NCI-H2107 (cell line): ENCODE results near the gene COA5.
"Not testable (repeated sequence)": the region's sequence is repeated elsewhere in the genome, so short reads cannot be mapped to it uniquely, and the experiment has no call there.

ENCODE experiments used
- DNase-seq: peaks from one replicate; lab custom pipeline; 2025; lab: John Stamatoyannopoulos, UW

Gene COA5

GRCh38 chr2:98606431-98606830 is 1.9 kb downstream of the COA5 start:
- DNase-seq: no peak

GRCh38 chr2:98605076-98605475 is 3.2 kb downstream of the COA5 start:
- no peak for DNase-seq

- peak; percentile 65 for DNase-seq
Observed at GRCh38 chr2:98604547-98604946, 3.8 kb downstream of the COA5 start.

- DNase-seq: no peak
Observed at GRCh38 chr2:98601532-98602132, 6.7 kb downstream of the COA5 start.

- no peak for DNase-seq
Observed at GRCh38 chr2:98598781-98599428, 9.4 kb downstream of the COA5 start.

GRCh38 chr2:98594665-98595064 is 13.6 kb downstream of the COA5 start:
- not testable (repeated sequence) for DNase-seq

- DNase-seq: no peak
Observed at GRCh38 chr2:98592565-98592964, 15.7 kb downstream of the COA5 start.

GRCh38 chr2:98589489-98589888 is 18.8 kb downstream of the COA5 start:
- no peak for DNase-seq

- no peak for DNase-seq
Observed at GRCh38 chr2:98588880-98589431, 19.4 kb downstream of the COA5 start.

GRCh38 chr2:98586551-98587140 is 21.7 kb downstream of the COA5 start:
- DNase-seq: no peak

GRCh38 chr2:98585386-98585785 is 22.9 kb downstream of the COA5 start:
- DNase-seq: no peak

GRCh38 chr2:98583816-98584618 is 24.3 kb downstream of the COA5 start:
- DNase-seq: no peak

- DNase-seq: no peak
Observed at GRCh38 chr2:98583276-98583675, 25.0 kb downstream of the COA5 start.

GRCh38 chr2:98582523-98582922 is 25.8 kb downstream of the COA5 start:
- no peak for DNase-seq

- no peak for DNase-seq
Observed at GRCh38 chr2:98580656-98581284, 27.5 kb downstream of the COA5 start.

GRCh38 chr2:98579926-98580325 is 28.4 kb downstream of the COA5 start:
- DNase-seq: no peak

- no peak for DNase-seq
Observed at GRCh38 chr2:98578231-98578630, 30.1 kb downstream of the COA5 start.

GRCh38 chr2:98577313-98577712 is 31.0 kb downstream of the COA5 start:
- no peak for DNase-seq

GRCh38 chr2:98576666-98577312 is 31.5 kb downstream of the COA5 start:
- no peak for DNase-seq

- DNase-seq: no peak
Observed at GRCh38 chr2:98573426-98573825, 34.9 kb downstream of the COA5 start.

GRCh38 chr2:98572676-98573075 is 35.6 kb downstream of the COA5 start:
- no peak for DNase-seq

GRCh38 chr2:98572211-98572610 is 36.1 kb downstream of the COA5 start:
- DNase-seq: no peak
